Measurements from ENCODE around the gene ANKRD39. TPM values are rescaled to one million over a fixed set of nuclear protein-coding genes. Genes with fewer than 3 reads are reported as not detected.

ANKRD39 gene
- total RNA-seq, 1 experiment from 2014 or later = 25.3 TPM

- BruUV-seq (replicated peaks) = no TSS peak
- H3K36me3 ChIP-seq (ENCODE audit: insufficient read depth, low read length, poor library complexity, severe bottlenecking) = peaks cover 43% of the 10 kb centered on the region
- POLR2A ChIA-PET (ENCODE audit: low non-redundant PET) = interaction anchor here (0.9 kb wide), 1 partner anchor 12 kb away, joined by 5 read pairs; the partner anchor contains the start of gene ANKRD23
These were observed 26.1 kb downstream of the ANKRD39 start for GRCh38 chr2:96831679-96832078.

GRCh38 chr2:96830044-96830562 is 27.7 kb downstream of the ANKRD39 start:
- Histone ChIP-seq H3K4me1 (ENCODE audit: insufficient read depth, low read length, poor library complexity, severe bottlenecking) (no peaks in the 10 kb centered on the region), H3K9me3 (ENCODE audit: low read depth, low read length, poor library complexity, severe bottlenecking) (no peaks in the 10 kb centered on the region), H3K36me3 (ENCODE audit: insufficient read depth, low read length, poor library complexity, severe bottlenecking) (peaks cover 43% of the 10 kb centered on the region), H3K27me3 (replicated peaks; ENCODE audit: insufficient read depth, low read depth, low read length, poor library complexity) (no peaks in the 10 kb centered on the region), H3K27ac (ENCODE audit: low read depth, low read length, poor library complexity, severe bottlenecking) (no peak overlapping the region), H3K4me3 (ENCODE audit: low read depth, low read length, poor library complexity, severe bottlenecking) (no peak overlapping the region)
- intact Hi-C loops (cut with micrococcal nuclease; ENCODE audit: unreplicated experiment) = no loop called here
- DNase-seq (ENCODE audit: low spot score) = no peak
- ChIA-PET POLR2A (ENCODE audit: low non-redundant PET) (no interaction called here), CTCF (no interaction called here)
- no TSS peak for BruUV-seq (replicated peaks)
- TF ChIP-seq EZH2 (IDR thresholded peaks at IDR 0.05; ENCODE audit: borderline replicate concordance, low read depth, low read length, poor library complexity, severe bottlenecking) (no peak), CTCF (conservative IDR thresholded peaks at IDR 0.05; ENCODE audit: low read depth, low read length) (no peak)

More at GRCh38 chr2:96831679-96832078, 26.1 kb downstream of the ANKRD39 start:
- TF ChIP-seq CTCF (conservative IDR thresholded peaks at IDR 0.05; ENCODE audit: low read depth, low read length) (no peak), EZH2 (IDR thresholded peaks at IDR 0.05; ENCODE audit: borderline replicate concordance, low read depth, low read length, poor library complexity, severe bottlenecking) (no peak)
- no peak for DNase-seq (ENCODE audit: low spot score)
- Histone ChIP-seq H3K27me3 (replicated peaks; ENCODE audit: insufficient read depth, low read depth, low read length, poor library complexity) (no peaks in the 10 kb centered on the region), H3K9me3 (ENCODE audit: low read depth, low read length, poor library complexity, severe bottlenecking) (no peaks in the 10 kb centered on the region), H3K27ac (ENCODE audit: low read depth, low read length, poor library complexity, severe bottlenecking) (no peak overlapping the region), H3K4me3 (ENCODE audit: low read depth, low read length, poor library complexity, severe bottlenecking) (no peak overlapping the region), H3K4me1 (ENCODE audit: insufficient read depth, low read length, poor library complexity, severe bottlenecking) (no peaks in the 10 kb centered on the region)
- intact Hi-C loops (cut with micrococcal nuclease; ENCODE audit: unreplicated experiment) = no loop called here
- CTCF ChIA-PET = no interaction called here

DNA sequence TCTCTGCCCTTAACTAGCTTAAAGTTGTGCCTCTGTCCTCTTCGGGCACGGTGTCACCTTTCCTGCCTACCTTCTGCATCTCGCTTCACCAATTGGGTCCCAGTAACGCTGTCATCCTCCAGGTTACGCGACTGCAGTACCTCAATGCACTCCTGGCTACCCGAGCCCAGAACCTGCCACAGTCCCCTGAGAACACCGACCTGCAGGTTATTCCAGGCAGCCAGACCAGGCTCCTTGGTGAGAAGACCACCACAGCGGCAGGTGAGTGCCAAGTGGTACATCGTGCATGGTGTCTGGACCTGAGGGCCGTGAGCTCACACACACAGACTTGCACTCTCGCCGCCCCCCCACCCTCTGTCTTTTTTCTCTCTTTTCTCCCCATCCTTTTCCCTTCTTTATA is 28.9 kb downstream of the ANKRD39 start:
- H3K4me3 ChIP-seq (ENCODE audit: low read depth, low read length, poor library complexity, severe bottlenecking) = no peak overlapping the region
- no peaks in the 10 kb centered on the region for H3K4me1 ChIP-seq (ENCODE audit: insufficient read depth, low read length, poor library complexity, severe bottlenecking)
- no peak overlapping the region for H3K27ac ChIP-seq (ENCODE audit: low read depth, low read length, poor library complexity, severe bottlenecking)
- no peak for DNase-seq (ENCODE audit: low spot score)
- no peaks in the 10 kb centered on the region for H3K9me3 ChIP-seq (ENCODE audit: low read depth, low read length, poor library complexity, severe bottlenecking)
- BruUV-seq (replicated peaks) = no TSS peak
- intact Hi-C loops (cut with micrococcal nuclease; ENCODE audit: unreplicated experiment) = no loop called here
- TF ChIP-seq EZH2 (IDR thresholded peaks at IDR 0.05; ENCODE audit: borderline replicate concordance, low read depth, low read length, poor library complexity, severe bottlenecking) = no peak
- TF ChIP-seq CTCF (conservative IDR thresholded peaks at IDR 0.05; ENCODE audit: low read depth, low read length) = no peak
- ChIA-PET POLR2A (ENCODE audit: low non-redundant PET) (interaction anchor here (0.6 kb wide), 1 partner anchor 40 kb away, joined by 3 read pairs; no protein-coding TSS in a partner anchor), CTCF (interaction anchor here (0.7 kb wide), 1 partner anchor 131 kb away, joined by 3 read pairs; no protein-coding TSS in a partner anchor)
- no peaks in the 10 kb centered on the region for H3K27me3 ChIP-seq (replicated peaks; ENCODE audit: insufficient read depth, low read depth, low read length, poor library complexity)
- H3K36me3 ChIP-seq (ENCODE audit: insufficient read depth, low read length, poor library complexity, severe bottlenecking) = peaks cover 43% of the 10 kb centered on the region

Measured in A673 (cell line).